ENCODE measurements around the gene FANCC.

The FANCC gene

DNA sequence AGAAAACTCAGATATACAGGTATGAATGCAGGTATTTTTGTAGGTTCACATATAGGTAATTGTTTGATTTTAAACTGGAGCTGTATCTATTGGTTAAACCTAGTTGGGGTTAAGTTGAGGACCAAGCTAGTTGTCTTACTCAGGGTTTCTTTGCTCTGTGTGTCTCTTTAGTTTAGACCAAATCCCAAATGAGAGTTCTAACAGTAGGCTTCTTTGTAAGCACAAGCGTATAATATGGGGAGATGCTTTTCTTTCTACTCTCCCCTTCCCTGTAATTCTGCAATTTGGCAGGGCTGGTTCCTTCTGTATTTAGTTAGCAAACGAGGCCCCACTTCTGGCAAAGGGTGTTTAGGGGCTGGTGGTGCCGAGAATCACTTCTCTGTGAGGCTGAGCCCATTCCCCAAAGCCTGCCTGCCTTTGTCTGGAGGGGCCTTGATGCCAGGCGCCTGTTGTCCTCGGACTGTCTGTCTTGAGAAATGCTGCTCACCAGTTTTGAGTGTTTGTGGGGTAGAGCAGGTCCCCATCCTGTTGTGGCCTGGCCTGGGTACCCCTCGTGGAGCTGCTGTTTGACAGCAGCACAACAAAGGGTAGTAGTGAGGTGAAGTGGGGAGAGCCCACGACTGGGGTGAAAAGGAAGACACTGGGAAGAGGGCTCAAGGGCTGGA is 259.3 kb downstream of the FANCC start:
- TF ChIP-seq, protein P1, sequence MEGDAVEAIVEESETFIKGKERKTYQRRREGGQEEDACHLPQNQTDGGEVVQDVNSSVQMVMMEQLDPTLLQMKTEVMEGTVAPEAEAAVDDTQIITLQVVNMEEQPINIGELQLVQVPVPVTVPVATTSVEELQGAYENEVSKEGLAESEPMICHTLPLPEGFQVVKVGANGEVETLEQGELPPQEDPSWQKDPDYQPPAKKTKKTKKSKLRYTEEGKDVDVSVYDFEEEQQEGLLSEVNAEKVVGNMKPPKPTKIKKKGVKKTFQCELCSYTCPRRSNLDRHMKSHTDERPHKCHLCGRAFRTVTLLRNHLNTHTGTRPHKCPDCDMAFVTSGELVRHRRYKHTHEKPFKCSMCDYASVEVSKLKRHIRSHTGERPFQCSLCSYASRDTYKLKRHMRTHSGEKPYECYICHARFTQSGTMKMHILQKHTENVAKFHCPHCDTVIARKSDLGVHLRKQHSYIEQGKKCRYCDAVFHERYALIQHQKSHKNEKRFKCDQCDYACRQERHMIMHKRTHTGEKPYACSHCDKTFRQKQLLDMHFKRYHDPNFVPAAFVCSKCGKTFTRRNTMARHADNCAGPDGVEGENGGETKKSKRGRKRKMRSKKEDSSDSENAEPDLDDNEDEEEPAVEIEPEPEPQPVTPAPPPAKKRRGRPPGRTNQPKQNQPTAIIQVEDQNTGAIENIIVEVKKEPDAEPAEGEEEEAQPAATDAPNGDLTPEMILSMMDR (IDR thresholded peaks at IDR 0.05; ENCODE audit: low read depth, low read length, missing control alignments): no peak
- H3K4me3 ChIP-seq (ENCODE audit: low read depth, low read length): no peak overlapping the region
- no peak for DNase-seq (ENCODE audit: low read depth)

DNA sequence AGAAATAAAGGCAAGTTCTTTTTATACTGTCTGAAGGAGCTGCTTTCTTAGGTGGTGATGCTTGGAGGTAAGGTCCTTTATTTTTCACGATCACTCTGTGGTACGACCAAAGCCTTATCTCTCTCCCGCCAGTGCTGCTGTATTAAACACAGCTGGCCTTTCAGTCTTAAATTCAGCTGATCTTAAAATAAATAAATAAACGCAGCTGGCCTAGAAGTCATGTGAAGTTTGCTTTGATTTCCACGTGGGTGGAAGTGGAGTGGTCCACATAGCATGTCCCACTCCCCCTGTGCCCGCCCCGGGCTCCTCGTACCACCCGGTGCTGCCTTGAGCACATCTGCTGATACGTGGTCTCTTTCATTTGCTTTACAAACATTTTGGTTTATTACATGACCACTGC is 260.4 kb downstream of the FANCC start:
- H3K4me3 ChIP-seq (ENCODE audit: low read depth, low read length): no peak overlapping the region
- TF ChIP-seq, protein P1 (IDR thresholded peaks at IDR 0.05; ENCODE audit: low read depth, low read length, missing control alignments): no peak
- DNase-seq (ENCODE audit: low read depth): no peak

- no peak overlapping the region for H3K4me3 ChIP-seq (ENCODE audit: low read depth, low read length)
- TF ChIP-seq, protein P1 (IDR thresholded peaks at IDR 0.05; ENCODE audit: low read depth, low read length, missing control alignments): no peak
- no peak for DNase-seq (ENCODE audit: low read depth)
Observed at GRCh38 chr9:95055851-95056551, 261.5 kb downstream of the FANCC start.

GRCh38 chr9:95055334-95055850 is 262.1 kb downstream of the FANCC start:
- H3K4me3 ChIP-seq (ENCODE audit: low read depth, low read length): no peak overlapping the region

DNA sequence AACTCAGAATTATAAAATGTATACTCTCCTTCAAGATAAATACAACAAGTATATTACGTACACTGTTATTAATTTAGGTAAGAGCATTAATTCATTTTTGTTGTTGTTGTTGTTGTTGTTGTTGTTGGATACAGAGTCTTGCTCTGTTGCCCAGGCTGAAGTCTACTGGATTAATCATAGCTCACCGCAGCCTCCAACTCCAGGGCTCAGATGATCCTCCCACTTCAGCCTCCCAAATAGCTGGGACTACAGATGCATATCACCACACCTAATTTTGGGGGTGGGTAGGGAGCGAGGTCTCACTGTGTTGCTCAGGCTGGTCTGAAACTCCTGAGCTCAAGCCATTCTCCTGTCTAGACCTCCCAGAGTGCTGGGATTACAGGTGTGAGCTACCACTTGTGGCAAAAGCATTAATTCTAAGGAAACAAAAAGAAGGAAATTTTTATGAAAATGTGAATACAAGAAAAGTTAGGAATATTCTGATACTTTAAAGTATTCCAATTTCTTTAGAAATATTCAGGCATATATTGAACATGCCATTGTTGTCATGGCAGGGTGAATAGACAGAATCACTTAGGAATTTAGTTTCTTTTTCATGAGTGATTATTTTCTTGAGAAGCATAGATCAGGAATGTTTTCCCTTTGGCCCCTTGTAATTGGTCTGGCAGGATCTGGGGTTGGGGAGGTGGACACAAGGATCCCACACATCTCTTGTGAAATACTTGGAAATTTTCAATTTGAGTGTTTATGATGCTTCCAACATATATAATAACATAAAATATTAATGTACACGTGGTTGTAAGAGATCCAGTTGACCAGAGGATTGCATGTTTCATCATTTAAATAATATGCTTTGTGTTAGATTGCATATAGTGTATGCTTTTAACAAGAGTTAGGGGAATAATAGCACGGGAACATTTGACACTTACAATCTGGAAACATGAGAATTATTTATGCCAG is 263.6 kb downstream of the FANCC start:
- TF ChIP-seq, protein P1 (IDR thresholded peaks at IDR 0.05; ENCODE audit: low read depth, low read length, missing control alignments): no peak
- no peak for DNase-seq (ENCODE audit: low read depth)
- no peak overlapping the region for H3K4me3 ChIP-seq (ENCODE audit: low read depth, low read length)

More at GRCh38 chr9:95055334-95055850, 262.1 kb downstream of the FANCC start:
- DNase-seq (ENCODE audit: low read depth): no peak
- TF ChIP-seq, protein P1 (IDR thresholded peaks at IDR 0.05; ENCODE audit: low read depth, low read length, missing control alignments): no peak

GRCh38 chr9:95049761-95050160 is 267.7 kb downstream of the FANCC start:
- no peak overlapping the region for H3K4me3 ChIP-seq (ENCODE audit: low read depth, low read length)
- TF ChIP-seq, protein P1 (IDR thresholded peaks at IDR 0.05; ENCODE audit: low read depth, low read length, missing control alignments): no peak

More at GRCh38 chr9:95049761-95050160, 267.7 kb downstream of the FANCC start:
- no peak for DNase-seq (ENCODE audit: low read depth)

Data from GM12864 (cell line).